Psoas muscle (tissue), 8 donors: ENCODE measurements around the gene MLKL. TPM values are rescaled to one million over a fixed set of nuclear protein-coding genes. Genes with fewer than 3 reads are reported as not detected.

ENCODE experiments used
- ATAC-seq, 4 donors: fragments of 200-7000 bp; cut with Tn5 transposase; one replicate each; pipeline ENCODE4 v1.9.1; 2020; ENCODE audit warnings: moderate library complexity in 3 of 4, mild to moderate bottlenecking in 2 of 4
- DNase-seq, 2 donors: peaks; one replicate each; pipeline ENCODE4 v3.0.0-alpha.2; 2020
- H3K27ac ChIP-seq: fragments of 200-600 bp; one replicate; pipeline ENCODE4 v1.8.0; 2022
- H3K27me3 ChIP-seq, 3 donors: fragments of 200-600 bp in 1 of 3; one replicate each; pipeline versions ENCODE4 v1.6.1 to v1.8.0; 2013 to 2022; ENCODE audit warnings: low read length in 2 of 3, mild to moderate bottlenecking in 2 of 3, moderate library complexity in 1 of 3; ENCODE audit not compliant: insufficient read depth in 3 of 3
- H3K36me3 ChIP-seq, 2 donors: fragments of 200-600 bp in 1 of 2; one replicate each; pipeline versions ENCODE4 v1.6.1 to v1.8.0; 2013 to 2022; ENCODE audit warnings: low read depth in 1 of 2, mild to moderate bottlenecking in 1 of 2, moderate library complexity in 1 of 2; ENCODE audit not compliant: insufficient read depth in 1 of 2
- H3K4me1 ChIP-seq: fragments of 200-600 bp; one replicate; pipeline ENCODE4 v1.8.0; 2022
- H3K4me3 ChIP-seq: fragments of 200-600 bp; one replicate; pipeline ENCODE4 v1.8.0; 2022; ENCODE audit warnings: mild to moderate bottlenecking
- H3K9me3 ChIP-seq: fragments of 200-600 bp; one replicate; pipeline ENCODE4 v1.8.0; 2022
- CTCF ChIP-seq: fragments of 200-600 bp; IDR thresholded peaks from one replicate; pipeline ENCODE4 v1.8.0; 2022; ENCODE audit warnings: antibody characterized with exemption
- WGBS, 3 donors: extraction: QIAGEN DNeasy Blood & Tissue Kit; methylation state at CpG; one replicate each; pipeline versions ENCODE4 v1.1.6 to v1.1.7; 2013; 5-methylcytosine and 5-hydroxymethylcytosine counted together
- intact Hi-C, 2 donors: fragments of 100-400 bp; cut with DNase I; formaldehyde crosslinking; loops; one replicate each; pipeline versions ENCODE4 v1.11.0 to v1.14.2; 2022
- polyA plus RNA-seq, 3 donors: library from polyadenylated mRNA; stranded (reverse); fragments of 200-250 nt; gene quantifications; one replicate each; pipeline ENCODE4 v1.2.3, GENCODE V29; 2013
- total RNA-seq, 4 donors: library from RNA; stranded (reverse); fragmentation: NEBNext Ultra II Directional in 2 of 4; extraction: Animal tissue kit (Norgen Biotek cat#: 25700) in 2 of 4; gene quantifications; one replicate each; pipeline versions ENCODE4 v1.2.1 to v1.2.4, GENCODE V29; 2021 to 2023
- donor health status: healthy with polysubstance abuse.
- donor health status: DM: no; HTN: no; CAD: no; lungs with moderate emphysema.
- donor health status: Bipolar disorder and iron deficiency.
- donor health status: healthy.
- donor health status: DM: yes; HTN: yes; CAD: no.
- donor health status: DM: no; HTN: no; CAD: no.
- donor health status: DM: no; HTN: no; CAD: no.
- donor health status: DM: yes; HTN: yes; CAD: no.

MLKL gene
- total and polyA plus RNA-seq, 7 donors = 0.56 to 3.4 (median 2.2) TPM

DNA sequence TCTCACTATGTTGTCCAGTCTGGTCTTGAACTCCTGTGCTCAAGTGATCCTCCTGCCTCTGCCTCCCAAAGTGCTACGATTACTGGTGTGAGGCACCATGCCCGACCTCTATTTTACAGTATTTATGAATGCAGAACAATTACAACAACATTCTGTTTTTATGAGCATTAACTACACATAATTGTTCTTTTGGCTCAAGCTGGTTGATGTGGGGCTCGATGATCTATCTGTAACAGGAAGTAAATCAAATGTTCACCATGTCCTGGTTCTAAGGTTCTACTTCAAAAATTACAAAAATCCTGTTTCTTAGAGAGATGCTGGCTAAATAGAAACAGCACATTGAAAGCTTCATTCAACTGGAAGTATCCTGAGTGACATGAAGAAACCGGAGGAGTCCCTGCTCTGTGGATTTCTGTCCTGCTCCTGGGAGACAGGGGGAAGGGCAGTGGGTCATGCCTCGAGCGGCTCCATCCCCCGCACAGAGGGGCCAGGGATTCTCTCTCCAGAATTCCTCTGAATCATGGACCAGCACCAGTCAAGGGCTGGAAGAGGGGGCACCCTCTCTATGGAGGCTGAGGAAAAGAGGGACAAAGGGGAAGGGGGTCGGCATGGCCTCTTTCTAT is 42.5 kb upstream of the MLKL start:
- H3K9me3 ChIP-seq = no peaks in the 10 kb centered on the region
- no peak for TF ChIP-seq CTCF
- intact Hi-C loops = no loop called here
- H3K4me3 ChIP-seq = no peak overlapping the region
- no peaks in the 10 kb centered on the region for H3K4me1 ChIP-seq
- DNase-seq (no peak), ATAC-seq (no peak)
- WGBS, 3 donors = 36 to 49% (median 42%) methylated on average over 8 of the region's 8 CpGs
- H3K27me3 ChIP-seq = peaks cover 0 to 13% (median 6%) of the 10 kb centered on the region in 3 donors
- H3K36me3 ChIP-seq = no peaks in the 10 kb centered on the region
- H3K27ac ChIP-seq = no peak overlapping the region

- no peaks in the 10 kb centered on the region for H3K9me3 ChIP-seq
- H3K4me1 ChIP-seq = no peaks in the 10 kb centered on the region
- no peak for TF ChIP-seq CTCF
- no peaks in the 10 kb centered on the region for H3K36me3 ChIP-seq
- DNase-seq = no peak
- intact Hi-C loops = no loop called here
- 32 to 41% (median 36%) methylated on average over 10 of the region's 10 CpGs for WGBS, 3 donors
- peaks cover 0 to 19% (median 5%) of the 10 kb centered on the region in 3 donors for H3K27me3 ChIP-seq
- no peak overlapping the region for H3K4me3 ChIP-seq
- H3K27ac ChIP-seq = no peak overlapping the region
- no peak for ATAC-seq
These were observed 41.4 kb upstream of the MLKL start for GRCh38 chr16:74742051-74742481.

- ATAC-seq = no peak
- Histone ChIP-seq H3K4me3 (no peak overlapping the region), H3K9me3 (no peaks in the 10 kb centered on the region), H3K36me3 (no peaks in the 10 kb centered on the region), H3K4me1 (no peaks in the 10 kb centered on the region), H3K27me3 (peaks cover 0 to 21% (median 5%) of the 10 kb centered on the region in 3 donors), H3K27ac (no peak overlapping the region)
- peak; percentile 44 to 51 for DNase-seq
- intact Hi-C loops = no loop called here
- no peak for TF ChIP-seq CTCF
- 48 to 66% (median 50%) methylated on average over 13 of the region's 13 CpGs for WGBS, 3 donors
These were observed 40.2 kb upstream of the MLKL start for GRCh38 chr16:74740795-74741304.

- DNase-seq (no peak), ATAC-seq (no peak)
- Histone ChIP-seq H3K27ac (no peak overlapping the region), H3K9me3 (no peaks in the 10 kb centered on the region), H3K36me3 (no peaks in the 10 kb centered on the region), H3K4me3 (no peak overlapping the region), H3K27me3 (peaks cover 0 to 19% (median 3%) of the 10 kb centered on the region in 3 donors), H3K4me1 (no peaks in the 10 kb centered on the region)
- 48 to 71% (median 52%) methylated on average over 6 of the region's 6 CpGs for WGBS, 3 donors
- TF ChIP-seq CTCF = no peak
- intact Hi-C loops = no loop called here
These were observed 38.6 kb upstream of the MLKL start for GRCh38 chr16:74739275-74739674.

DNA sequence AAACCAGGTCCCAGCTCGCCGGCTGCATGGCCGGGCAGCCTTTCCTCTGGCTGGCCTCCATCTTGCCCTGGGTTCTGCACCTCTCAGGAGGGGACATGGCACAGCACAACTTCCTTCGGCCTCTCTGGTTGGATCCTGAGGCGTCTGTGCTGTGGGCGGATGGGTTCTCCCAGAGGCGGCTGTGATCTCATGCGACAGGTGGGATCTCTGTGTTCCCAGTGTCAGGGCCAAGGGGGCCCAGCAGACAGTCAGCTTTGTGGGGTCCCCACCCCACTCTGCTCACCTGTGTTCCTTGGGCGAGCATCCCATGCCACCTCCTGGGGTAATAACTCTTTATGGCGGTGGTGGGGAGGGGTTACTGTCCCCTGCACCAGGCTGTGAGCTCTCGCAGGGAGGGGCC is 38.2 kb upstream of the MLKL start:
- Histone ChIP-seq H3K4me3 (no peak overlapping the region), H3K36me3 (no peaks in the 10 kb centered on the region), H3K27ac (no peak overlapping the region), H3K9me3 (no peaks in the 10 kb centered on the region), H3K27me3 (peaks cover 0 to 19% (median 3%) of the 10 kb centered on the region in 3 donors), H3K4me1 (no peaks in the 10 kb centered on the region)
- intact Hi-C loops = no loop called here
- DNase-seq (no peak), ATAC-seq (no peak)
- TF ChIP-seq CTCF = no peak
- WGBS, 3 donors = 66 to 84% (median 71%) methylated on average over 11 of the region's 11 CpGs
